ENCODE results near the gene ZIC4.

- TF ChIP-seq, protein P1, sequence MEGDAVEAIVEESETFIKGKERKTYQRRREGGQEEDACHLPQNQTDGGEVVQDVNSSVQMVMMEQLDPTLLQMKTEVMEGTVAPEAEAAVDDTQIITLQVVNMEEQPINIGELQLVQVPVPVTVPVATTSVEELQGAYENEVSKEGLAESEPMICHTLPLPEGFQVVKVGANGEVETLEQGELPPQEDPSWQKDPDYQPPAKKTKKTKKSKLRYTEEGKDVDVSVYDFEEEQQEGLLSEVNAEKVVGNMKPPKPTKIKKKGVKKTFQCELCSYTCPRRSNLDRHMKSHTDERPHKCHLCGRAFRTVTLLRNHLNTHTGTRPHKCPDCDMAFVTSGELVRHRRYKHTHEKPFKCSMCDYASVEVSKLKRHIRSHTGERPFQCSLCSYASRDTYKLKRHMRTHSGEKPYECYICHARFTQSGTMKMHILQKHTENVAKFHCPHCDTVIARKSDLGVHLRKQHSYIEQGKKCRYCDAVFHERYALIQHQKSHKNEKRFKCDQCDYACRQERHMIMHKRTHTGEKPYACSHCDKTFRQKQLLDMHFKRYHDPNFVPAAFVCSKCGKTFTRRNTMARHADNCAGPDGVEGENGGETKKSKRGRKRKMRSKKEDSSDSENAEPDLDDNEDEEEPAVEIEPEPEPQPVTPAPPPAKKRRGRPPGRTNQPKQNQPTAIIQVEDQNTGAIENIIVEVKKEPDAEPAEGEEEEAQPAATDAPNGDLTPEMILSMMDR (IDR thresholded peaks at IDR 0.05) = no peak
- TF ChIP-seq EP300 (IDR thresholded peaks at IDR 0.05; ENCODE audit: borderline replicate concordance in 1 of 2, low read depth in 1 of 2, low read length in 1 of 2) (no peak), RFX5 (IDR thresholded peaks at IDR 0.05; ENCODE audit: low read length) (no peak), GABPA (IDR thresholded peaks at IDR 0.05; ENCODE audit: low read depth) (no peak), RCOR1 (IDR thresholded peaks at IDR 0.05; ENCODE audit: low read length) (no peak), POLR2AphosphoS5 (IDR thresholded peaks at IDR 0.05; ENCODE audit: low read depth, low read length) (no peak), EZH2phosphoT487 (IDR thresholded peaks at IDR 0.05; ENCODE audit: borderline replicate concordance, low read depth) (no peak), SMC3 (IDR thresholded peaks at IDR 0.05; ENCODE audit: low read depth, low read length) (no peak), REST (IDR thresholded peaks at IDR 0.05; ENCODE audit: low read depth, low read length) (no peak), PBX3 (IDR thresholded peaks at IDR 0.05) (no peak), YY1 (IDR thresholded peaks at IDR 0.05; ENCODE audit: low read depth) (no peak)
- TF ChIP-seq, protein P2, sequence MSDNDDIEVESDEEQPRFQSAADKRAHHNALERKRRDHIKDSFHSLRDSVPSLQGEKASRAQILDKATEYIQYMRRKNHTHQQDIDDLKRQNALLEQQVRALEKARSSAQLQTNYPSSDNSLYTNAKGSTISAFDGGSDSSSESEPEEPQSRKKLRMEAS (IDR thresholded peaks at IDR 0.05; ENCODE audit: low read depth) = no peak
- TF ChIP-seq, protein P3, sequence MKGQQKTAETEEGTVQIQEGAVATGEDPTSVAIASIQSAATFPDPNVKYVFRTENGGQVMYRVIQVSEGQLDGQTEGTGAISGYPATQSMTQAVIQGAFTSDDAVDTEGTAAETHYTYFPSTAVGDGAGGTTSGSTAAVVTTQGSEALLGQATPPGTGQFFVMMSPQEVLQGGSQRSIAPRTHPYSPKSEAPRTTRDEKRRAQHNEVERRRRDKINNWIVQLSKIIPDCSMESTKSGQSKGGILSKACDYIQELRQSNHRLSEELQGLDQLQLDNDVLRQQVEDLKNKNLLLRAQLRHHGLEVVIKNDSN (IDR thresholded peaks at IDR 0.05; ENCODE audit: borderline replicate concordance, low read depth) = no peak
- TF ChIP-seq, protein P4, sequence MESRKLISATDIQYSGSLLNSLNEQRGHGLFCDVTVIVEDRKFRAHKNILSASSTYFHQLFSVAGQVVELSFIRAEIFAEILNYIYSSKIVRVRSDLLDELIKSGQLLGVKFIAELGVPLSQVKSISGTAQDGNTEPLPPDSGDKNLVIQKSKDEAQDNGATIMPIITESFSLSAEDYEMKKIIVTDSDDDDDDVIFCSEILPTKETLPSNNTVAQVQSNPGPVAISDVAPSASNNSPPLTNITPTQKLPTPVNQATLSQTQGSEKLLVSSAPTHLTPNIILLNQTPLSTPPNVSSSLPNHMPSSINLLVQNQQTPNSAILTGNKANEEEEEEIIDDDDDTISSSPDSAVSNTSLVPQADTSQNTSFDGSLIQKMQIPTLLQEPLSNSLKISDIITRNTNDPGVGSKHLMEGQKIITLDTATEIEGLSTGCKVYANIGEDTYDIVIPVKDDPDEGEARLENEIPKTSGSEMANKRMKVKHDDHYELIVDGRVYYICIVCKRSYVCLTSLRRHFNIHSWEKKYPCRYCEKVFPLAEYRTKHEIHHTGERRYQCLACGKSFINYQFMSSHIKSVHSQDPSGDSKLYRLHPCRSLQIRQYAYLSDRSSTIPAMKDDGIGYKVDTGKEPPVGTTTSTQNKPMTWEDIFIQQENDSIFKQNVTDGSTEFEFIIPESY (IDR thresholded peaks at IDR 0.05; ENCODE audit: borderline replicate concordance, low read depth) = no peak
Measured at GRCh38 chr3:147402159-147402558, 4.2 kb downstream of the ZIC4 start.
